Measurements from ENCODE around the gene MLST8. TPM values are rescaled to one million over a fixed set of nuclear protein-coding genes. Genes with fewer than 3 reads are reported as not detected.
"Not testable (repeated sequence)": the region's sequence is repeated elsewhere in the genome, so short reads cannot be mapped to it uniquely, and the experiment has no call there.

Gene MLST8
- total RNA-seq, 1 donor from 2014 or later, result 51.6 TPM

- no peaks in the 10 kb centered on the region for H3K9me3 ChIP-seq
- no peak overlapping the region for H3K4me3 ChIP-seq
- H3K36me3 ChIP-seq, result peaks cover 0 to 34% of the 10 kb centered on the region in 2 donors
- intact Hi-C loops (cut with DNase I), result no loop called here
- H3K4me1 ChIP-seq, result peaks cover 22% of the 10 kb centered on the region
- DNase-seq (ENCODE audit: extremely low spot score in 2 of 2), result no peak
- no peak for TF ChIP-seq POLR2AphosphoS5 (IDR thresholded peaks at IDR 0.05; ENCODE audit: insufficient read depth in 1 of 2, low read depth in 1 of 2)
- no peak for TF ChIP-seq CTCF (IDR thresholded peaks at IDR 0.05)
- no peak for TF ChIP-seq POLR2A (IDR thresholded peaks at IDR 0.05)
- peaks cover 9% of the 10 kb centered on the region for H3K27me3 ChIP-seq
- no peak overlapping the region for H3K27ac ChIP-seq
Measured at GRCh38 chr16:2237493-2238149, 32.4 kb downstream of the MLST8 start.

DNA sequence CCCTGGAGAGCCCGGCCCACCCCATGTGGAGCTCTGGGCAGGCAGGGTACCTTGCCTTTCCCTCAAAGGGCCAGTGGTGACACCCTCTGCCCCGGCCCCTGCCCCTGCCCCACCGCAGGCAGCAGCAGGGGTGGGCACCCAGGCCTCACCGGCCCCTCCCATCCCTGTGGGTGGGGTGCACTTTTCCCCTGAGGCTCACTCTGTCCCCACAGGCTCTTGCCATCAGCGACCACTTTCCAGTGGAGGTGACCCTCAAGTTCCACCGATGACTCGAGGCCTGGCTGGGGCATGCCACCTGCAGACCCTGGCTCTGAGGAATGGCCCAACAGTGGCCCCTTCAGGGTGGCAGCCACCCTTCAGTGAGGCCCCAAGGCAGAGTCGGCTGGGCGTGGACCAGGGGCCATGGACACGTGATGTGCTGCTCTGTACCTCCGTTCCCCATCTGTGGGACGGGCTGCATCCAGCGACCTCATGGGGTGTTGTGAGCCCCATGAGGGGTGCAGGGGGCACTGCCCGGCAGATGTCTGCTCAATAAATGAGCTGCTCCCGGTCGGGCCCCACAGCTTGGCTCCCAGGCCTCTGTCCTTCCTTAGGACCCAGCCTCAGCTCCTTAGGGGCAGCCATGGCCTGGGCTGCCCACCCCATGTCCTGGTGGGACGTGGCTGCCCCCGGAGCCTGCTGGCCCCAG is 33.0 kb downstream of the MLST8 start:
- Histone ChIP-seq H3K36me3 (peaks cover 0 to 34% of the 10 kb centered on the region in 2 donors), H3K27me3 (peaks cover 9% of the 10 kb centered on the region), H3K4me3 (no peak overlapping the region), H3K4me1 (peaks cover 22% of the 10 kb centered on the region), H3K27ac (no peak overlapping the region), H3K9me3 (no peaks in the 10 kb centered on the region)
- intact Hi-C loops (cut with DNase I), result no loop called here
- TF ChIP-seq CTCF (IDR thresholded peaks at IDR 0.05) (no peak), POLR2A (IDR thresholded peaks at IDR 0.05) (no peak), POLR2AphosphoS5 (IDR thresholded peaks at IDR 0.05; ENCODE audit: insufficient read depth in 1 of 2, low read depth in 1 of 2) (no peak)
- no peak for DNase-seq (ENCODE audit: extremely low spot score in 2 of 2)

DNA sequence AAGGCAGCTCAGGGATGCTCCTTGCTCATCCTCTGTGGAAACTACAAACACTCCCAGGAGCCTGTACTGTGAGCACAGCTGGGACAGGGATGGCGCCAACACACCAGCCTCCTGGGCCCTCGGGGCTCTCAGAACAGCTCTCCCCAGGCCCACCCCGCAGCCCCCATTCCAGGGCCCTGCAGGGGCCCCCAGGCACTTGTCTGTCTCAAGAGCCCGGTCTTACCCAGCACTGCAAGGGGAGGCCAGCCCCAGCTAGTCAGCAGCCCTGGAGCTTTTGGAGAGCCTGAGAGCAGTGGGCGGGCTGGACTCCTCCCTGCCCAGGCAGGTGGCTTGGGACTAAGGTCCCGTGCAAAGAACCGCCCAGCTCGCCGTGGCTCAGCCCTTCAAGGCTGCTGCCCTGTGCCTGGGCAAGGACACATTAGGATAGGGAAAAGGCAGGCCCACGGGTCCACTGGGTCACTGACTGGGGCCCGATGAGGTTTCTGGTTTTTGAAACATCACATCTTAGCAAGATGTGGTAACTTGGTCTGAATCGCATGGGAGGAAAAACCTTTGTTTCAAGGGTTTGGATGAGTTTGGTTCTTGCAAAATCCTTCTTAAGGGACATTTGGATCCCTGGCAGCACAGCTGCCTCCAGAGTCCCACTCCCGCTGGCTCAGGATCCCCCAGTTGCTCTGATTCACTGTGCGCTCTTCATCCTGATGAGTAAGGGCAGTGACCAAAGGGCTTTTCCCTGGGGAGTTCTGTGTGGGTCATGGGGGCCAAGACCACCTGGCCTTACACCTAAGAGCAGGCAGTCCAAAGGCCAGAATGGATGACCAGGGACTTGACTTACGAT is 33.8 kb downstream of the MLST8 start:
- Histone ChIP-seq H3K27me3 (peaks cover 9% of the 10 kb centered on the region), H3K9me3 (no peaks in the 10 kb centered on the region), H3K4me3 (no peak overlapping the region), H3K36me3 (peaks cover 0 to 30% of the 10 kb centered on the region in 2 donors), H3K27ac (no peak overlapping the region), H3K4me1 (peaks cover 22% of the 10 kb centered on the region)
- TF ChIP-seq CTCF (IDR thresholded peaks at IDR 0.05), result no peak
- no peak for TF ChIP-seq POLR2AphosphoS5 (IDR thresholded peaks at IDR 0.05; ENCODE audit: insufficient read depth in 1 of 2, low read depth in 1 of 2)
- no peak for TF ChIP-seq POLR2A (IDR thresholded peaks at IDR 0.05)
- intact Hi-C loops (cut with DNase I), result no loop called here
- no peak for DNase-seq (ENCODE audit: extremely low spot score in 2 of 2)

DNA sequence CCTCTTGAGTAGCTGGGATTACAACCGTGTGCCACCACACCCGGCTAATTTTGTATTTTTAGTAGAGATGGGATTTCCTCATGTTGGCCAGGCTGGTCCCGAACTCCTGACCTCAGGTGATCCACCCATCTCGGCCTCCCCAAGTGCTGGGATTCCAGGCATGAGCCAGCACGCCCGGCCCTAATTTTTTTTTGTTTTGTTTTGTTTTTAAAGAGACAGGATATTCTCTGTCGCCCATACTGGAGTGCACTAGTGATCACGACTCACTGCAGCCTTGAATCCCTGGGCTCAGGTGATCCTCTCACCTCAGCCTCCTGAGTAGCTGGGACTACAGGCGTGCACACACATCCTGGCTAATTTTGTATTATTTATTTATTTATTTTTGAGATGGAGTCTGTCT is 35.1 kb downstream of the MLST8 start:
- H3K9me3 ChIP-seq; H3K4me3 ChIP-seq; DNase-seq (ENCODE audit: extremely low spot score in 2 of 2); H3K27me3 ChIP-seq; H3K27ac ChIP-seq; intact Hi-C loops (cut with DNase I): not testable (repeated sequence)
- H3K36me3 ChIP-seq, result peaks cover 0 to 29% of the 10 kb centered on the region in 2 donors
- H3K4me1 ChIP-seq, result peaks cover 22% of the 10 kb centered on the region

DNA sequence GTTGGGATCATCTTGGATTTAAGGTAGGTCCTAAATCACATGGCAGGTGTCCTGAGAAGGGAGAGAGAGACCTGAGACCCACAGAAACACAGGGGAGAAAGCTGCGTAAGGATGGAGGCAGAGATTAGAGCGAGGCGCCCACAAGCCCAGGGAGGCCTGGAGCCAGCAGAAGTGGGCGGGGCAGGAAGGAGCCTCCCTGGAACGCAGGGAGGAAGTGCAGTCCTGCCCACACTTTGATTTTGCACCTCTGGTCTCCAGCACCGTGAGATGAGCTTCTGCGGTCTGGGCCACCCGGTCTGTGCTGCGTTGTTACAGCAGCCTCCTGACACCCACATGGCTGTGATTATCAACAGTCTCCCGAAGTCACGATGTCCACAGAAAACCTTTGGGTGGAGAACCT is 37.3 kb downstream of the MLST8 start:
- no peak for TF ChIP-seq POLR2A (IDR thresholded peaks at IDR 0.05)
- TF ChIP-seq POLR2AphosphoS5 (IDR thresholded peaks at IDR 0.05; ENCODE audit: insufficient read depth in 1 of 2, low read depth in 1 of 2), result no peak
- TF ChIP-seq CTCF (IDR thresholded peaks at IDR 0.05), result no peak
- intact Hi-C loops (cut with DNase I), result no loop called here
- H3K4me1 ChIP-seq, result peaks cover 4% of the 10 kb centered on the region
- H3K27me3 ChIP-seq, result peaks cover under 1% of the 10 kb centered on the region
- H3K4me3 ChIP-seq, result no peak overlapping the region
- H3K9me3 ChIP-seq, result no peaks in the 10 kb centered on the region
- no peak overlapping the region for H3K27ac ChIP-seq
- H3K36me3 ChIP-seq, result peaks cover 0 to 40% of the 10 kb centered on the region in 2 donors
- no peak for DNase-seq (ENCODE audit: extremely low spot score in 2 of 2)

Data from vagina (tissue), 2 donors.